Measurements from ENCODE around the gene SLC35A4. TPM values are rescaled to one million over a fixed set of nuclear protein-coding genes. Genes with fewer than 3 reads are reported as not detected.

The SLC35A4 gene
- 16.8 and 29.5 TPM in 2 replicates for total RNA-seq (ENCODE audit: low replicate concordance)

DNA sequence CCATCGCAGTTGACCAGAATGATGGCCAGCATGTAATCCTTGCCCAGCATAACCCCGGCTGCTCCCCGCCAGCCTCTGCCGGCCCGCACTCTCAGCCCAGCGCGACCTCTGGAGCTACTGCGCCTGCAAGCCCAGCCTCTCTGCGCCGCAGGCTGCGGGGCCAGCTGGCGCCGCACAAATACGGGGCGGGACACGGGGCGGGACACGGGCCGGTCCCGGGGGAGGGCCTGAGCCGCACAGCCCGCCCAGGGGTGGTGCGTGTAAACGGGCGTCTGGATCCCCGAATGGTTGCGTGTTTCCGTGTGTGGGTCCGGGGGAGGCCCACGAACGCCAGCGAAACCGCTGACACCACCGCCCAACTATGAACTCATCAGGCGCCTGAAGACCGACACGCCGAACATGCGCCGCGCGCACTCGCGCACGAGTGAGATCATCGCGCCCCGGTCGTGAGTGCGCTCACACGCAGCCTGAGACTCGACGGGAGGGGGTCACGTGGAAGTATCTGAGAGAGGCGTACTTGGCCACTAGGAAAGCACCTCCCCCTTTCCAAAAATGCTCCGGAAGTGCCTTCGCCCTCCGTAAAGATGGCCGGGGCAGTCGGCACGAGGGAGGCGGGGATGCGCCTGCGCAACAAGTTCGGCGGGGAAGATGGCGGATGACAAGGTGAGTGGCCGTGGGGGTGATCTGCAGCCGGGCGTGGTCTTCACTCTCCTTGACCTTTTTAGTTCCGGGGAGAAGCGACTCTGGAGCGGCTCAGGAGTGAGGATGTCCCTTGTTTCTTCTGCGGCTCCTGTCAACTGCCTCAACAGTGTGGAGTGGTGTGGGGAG lies at the start of gene SLC35A4, which contains the start of gene APBB3:
Gene SLC35A4, plus strand, starts transcription at position 633 of the 828 bp plus-strand sequence. CDS start 2,342 bp downstream, outside the sequence.
Gene APBB3, minus strand, starts transcription at position 403 of the 828 bp plus-strand sequence. Its CDS starts 353 bp downstream, at position 50.

GRCh38 chr5:140547508-140548299 lies 16.9 kb upstream of the SLC35A4 start, which contains the start of gene EIF4EBP3:
Gene EIF4EBP3 (plus strand): TSS chr5:140547662. CDS start chr5:140547738, 76 bp downstream.

DNA sequence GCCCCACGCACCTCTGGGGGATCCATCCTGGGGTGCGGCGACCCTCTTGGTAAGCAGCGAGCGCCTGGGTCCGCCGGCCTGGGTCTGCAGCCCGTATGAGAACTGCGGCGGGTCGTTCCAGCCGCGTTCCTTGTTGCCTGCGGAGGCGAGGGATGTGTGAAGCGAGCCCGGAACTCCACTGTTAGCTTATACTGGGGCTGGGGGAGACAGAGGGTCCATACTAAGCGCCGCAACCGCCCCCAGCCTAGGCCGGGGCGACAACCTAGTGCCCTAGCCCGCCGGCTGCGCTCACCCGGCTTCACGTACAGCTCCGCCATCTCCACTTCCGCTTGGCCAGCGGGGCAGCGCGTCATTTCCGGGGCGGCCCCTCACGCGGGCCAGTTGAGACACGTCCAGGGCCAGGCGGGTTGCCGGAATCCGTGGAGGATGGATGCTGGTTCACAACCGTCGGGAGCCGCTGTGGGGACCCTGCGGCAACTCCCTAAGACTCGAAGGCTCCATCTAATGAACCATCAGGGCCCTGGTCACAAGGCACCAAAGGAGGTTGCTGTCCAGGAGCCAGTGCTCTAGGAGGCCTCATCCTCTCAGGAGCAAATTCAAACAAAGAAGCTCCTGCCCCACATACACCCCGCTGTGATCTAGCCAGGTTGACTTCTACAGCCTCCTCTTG lies 7.4 kb upstream of the SLC35A4 start, which contains the start of gene SRA1:
Gene SRA1, minus strand, starts transcription at position 338 of the 670 bp plus-strand sequence. Its CDS starts 21 bp downstream, at position 317.

Other genes with a start within 250 kb of the SLC35A4 start
- gene HBEGF, start 218.2 kb upstream of the SLC35A4 start, total RNA-seq (ENCODE audit: low replicate concordance): 1.3 and 12.0 TPM in 2 replicates
- gene SLC4A9, start 204.6 kb upstream of the SLC35A4 start, total RNA-seq (ENCODE audit: low replicate concordance): not detected in 2 replicates
- gene ANKHD1, start 163.0 kb upstream of the SLC35A4 start, total RNA-seq (ENCODE audit: low replicate concordance): 46.5 and 61.1 TPM in 2 replicates
- gene EIF4EBP3, start 17.2 kb upstream of the SLC35A4 start, total RNA-seq (ENCODE audit: low replicate concordance): 0.90 and 3.7 TPM in 2 replicates
- gene SRA1, start 7.4 kb upstream of the SLC35A4 start, total RNA-seq (ENCODE audit: low replicate concordance): 18.5 and 69.7 TPM in 2 replicates
- 22.9 and 38.1 TPM in 2 replicates for gene APBB3, start 230 bp upstream of the SLC35A4 start, total RNA-seq (ENCODE audit: low replicate concordance)
- 2.8 and 107 TPM in 2 replicates for gene CD14, start 68.3 kb downstream of the SLC35A4 start, total RNA-seq (ENCODE audit: low replicate concordance)
- gene TMCO6, start 74.6 kb downstream of the SLC35A4 start, total RNA-seq (ENCODE audit: low replicate concordance): 9.0 and 13.5 TPM in 2 replicates
- 84.9 and 115 TPM in 2 replicates for gene NDUFA2, start 82.8 kb downstream of the SLC35A4 start, total RNA-seq (ENCODE audit: low replicate concordance)
- 107 and 212 TPM in 2 replicates for gene IK, start 83.0 kb downstream of the SLC35A4 start, total RNA-seq (ENCODE audit: low replicate concordance)
- 25.9 and 27.7 TPM in 2 replicates for gene WDR55, start 100.1 kb downstream of the SLC35A4 start, total RNA-seq (ENCODE audit: low replicate concordance)
- gene DND1, start 108.7 kb downstream of the SLC35A4 start, total RNA-seq (ENCODE audit: low replicate concordance): 0.30 TPM in 1 of 2 replicates, not detected in the other
- gene HARS1, start 126.5 kb downstream of the SLC35A4 start, total RNA-seq (ENCODE audit: low replicate concordance): 67.7 and 92.6 TPM in 2 replicates
- gene HARS2, start 126.6 kb downstream of the SLC35A4 start, total RNA-seq (ENCODE audit: low replicate concordance): 24.1 and 27.4 TPM in 2 replicates
- 63.1 and 94.5 TPM in 2 replicates for gene ZMAT2, start 135.6 kb downstream of the SLC35A4 start, total RNA-seq (ENCODE audit: low replicate concordance)
- 0.08 TPM in 1 of 2 replicates, not detected in the other for gene PCDHA1, start 221.3 kb downstream of the SLC35A4 start, total RNA-seq (ENCODE audit: low replicate concordance)
- gene PCDHA2, start 230.0 kb downstream of the SLC35A4 start, total RNA-seq (ENCODE audit: low replicate concordance): 0.08 and 0.12 TPM in 2 replicates
- gene PCDHA3, start 236.2 kb downstream of the SLC35A4 start, total RNA-seq (ENCODE audit: low replicate concordance): 0.15 and 0.70 TPM in 2 replicates
- 0.23 and 0.82 TPM in 2 replicates for gene PCDHA4, start 242.2 kb downstream of the SLC35A4 start, total RNA-seq (ENCODE audit: low replicate concordance)

Measured in smooth muscle cell of the coronary artery (primary cell).